GM18517 (cell line): ENCODE results near the gene SLC19A2.

Experiments used
- ATAC-seq: cut with Tn5 transposase; IDR thresholded peaks from one replicate; pipeline ENCODE4 v1.9.1; 2021; ENCODE audit warnings: mild to moderate bottlenecking, moderate library complexity; ENCODE audit not compliant: unreplicated experiment

SLC19A2 gene

GRCh38 chr1:169475806-169476387, 9.8 kb downstream of the SLC19A2 start:
- ATAC-seq, result no peak

- no peak for ATAC-seq
Observed at GRCh38 chr1:169474302-169474995, 11.3 kb downstream of the SLC19A2 start.

GRCh38 chr1:169473347-169473746, 12.4 kb downstream of the SLC19A2 start:
- ATAC-seq, result no peak

- no peak for ATAC-seq
Observed at GRCh38 chr1:169472738-169473137, 13.0 kb downstream of the SLC19A2 start.

- ATAC-seq, result no peak
Observed at GRCh38 chr1:169468982-169469381, 16.8 kb downstream of the SLC19A2 start.

GRCh38 chr1:169466259-169467230, 19.2 kb downstream of the SLC19A2 start:
- ATAC-seq, result no peak

GRCh38 chr1:169465281-169465680, 20.5 kb downstream of the SLC19A2 start:
- no peak for ATAC-seq

- ATAC-seq, result no peak
Observed at GRCh38 chr1:169462385-169462784, 23.4 kb downstream of the SLC19A2 start.

GRCh38 chr1:169461390-169462000, 24.2 kb downstream of the SLC19A2 start:
- ATAC-seq, result no peak

- no peak for ATAC-seq
Observed at GRCh38 chr1:169460191-169460833, 25.4 kb downstream of the SLC19A2 start.

GRCh38 chr1:169457443-169457842, 28.3 kb downstream of the SLC19A2 start:
- no peak for ATAC-seq

- no peak for ATAC-seq
Observed at GRCh38 chr1:169456029-169456428, 29.7 kb downstream of the SLC19A2 start.

- no peak for ATAC-seq
Observed at GRCh38 chr1:169452921-169453320, 32.8 kb downstream of the SLC19A2 start.

GRCh38 chr1:169451218-169451824, 34.4 kb downstream of the SLC19A2 start:
- no peak for ATAC-seq

GRCh38 chr1:169443923-169444322, 41.8 kb downstream of the SLC19A2 start:
- no peak for ATAC-seq

GRCh38 chr1:169427081-169427641, 58.6 kb downstream of the SLC19A2 start, which contains the start of gene CCDC181:
Gene CCDC181, minus strand, starts transcription at chr1:169427474. Its CDS starts 2,547 bp downstream, at chr1:169424927.
- ATAC-seq, result no peak

GRCh38 chr1:169426174-169426705, 59.5 kb downstream of the SLC19A2 start:
- no peak for ATAC-seq

- no peak for ATAC-seq
Observed at GRCh38 chr1:169421309-169421708, 64.4 kb downstream of the SLC19A2 start.

- ATAC-seq, result no peak
Observed at GRCh38 chr1:169414952-169415351, 70.8 kb downstream of the SLC19A2 start.
